IMR-90 (cell line): ENCODE data around the gene OR2A2. TPM values are rescaled to one million over a fixed set of nuclear protein-coding genes. Genes with fewer than 3 reads are reported as not detected.

Source experiments
- ATAC-seq: fragments of 200-7000 bp; cut with Tn5 transposase; 2 replicates; pipeline ENCODE4 v1.9.1; 2020; ENCODE audit warnings: low read depth, mild to moderate bottlenecking, moderate library complexity
- BruUV-seq: library from RNA; stranded (reverse); fragments of 400-500 nt; replicated peaks from 2 replicates; lab custom pipeline; 2021; lab: Mats Ljungman, UMichigan
- CTCF ChIA-PET: fragments of 300-600 bp; formaldehyde crosslinking; extraction: SDS; loops from one replicate; lab custom pipeline; 2021; ENCODE audit warnings: antibody characterized with exemption; lab: Yijun Ruan, JAX
- POLR2A ChIA-PET: fragments of 300-600 bp; sonication (Branson Sonifier 250); formaldehyde crosslinking; loops from one replicate; lab custom pipeline; 2022; ENCODE audit warnings: antibody characterized with exemption; ENCODE audit not compliant: unreplicated experiment; lab: Charles Lee
- DNase-seq: peaks from one replicate; pipeline ENCODE4 v3.0.0; 2013
- H2AFZ ChIP-seq: replicated peaks from 2 replicates; pipeline ENCODE3; 2013; ENCODE audit warnings: low read length, mild to moderate bottlenecking; ENCODE audit not compliant: poor library complexity
- H2AK5ac ChIP-seq: 2 replicates; pipeline ENCODE4 v1.6.1; 2013; ENCODE audit warnings: low read depth, low read length, inconsistent platforms
- H2AK9ac ChIP-seq: replicated peaks from 2 replicates; pipeline ENCODE3; 2013; ENCODE audit warnings: mild to moderate bottlenecking, low read depth, low read length, moderate library complexity; ENCODE audit not compliant: poor library complexity
- H2BK120ac ChIP-seq: 2 replicates; pipeline ENCODE4 v1.6.1; 2013; ENCODE audit warnings: low read depth, low read length, inconsistent platforms
- H2BK15ac ChIP-seq: 3 replicates; pipeline ENCODE4 v1.6.1; 2013; ENCODE audit warnings: low read depth, low read length, inconsistent platforms
- H2BK20ac ChIP-seq: 2 replicates; pipeline ENCODE4 v1.6.1; 2013; ENCODE audit warnings: low read depth, mild to moderate bottlenecking, inconsistent platforms, low read length, moderate library complexity
- H2BK5ac ChIP-seq: 2 replicates; pipeline ENCODE4 v1.6.1; 2013; ENCODE audit warnings: mild to moderate bottlenecking, low read depth, low read length, inconsistent platforms; ENCODE audit not compliant: poor library complexity, severe bottlenecking
- H3K14ac ChIP-seq: replicated peaks from 2 replicates; pipeline ENCODE4 v1.6.1; 2013; ENCODE audit warnings: low read depth, low read length, inconsistent platforms
- H3K18ac ChIP-seq: 2 replicates; pipeline ENCODE4 v1.6.1; 2013; ENCODE audit warnings: low read depth, low read length, control low read depth
- H3K23ac ChIP-seq: 2 replicates; pipeline ENCODE4 v1.6.1; 2013; ENCODE audit warnings: low read depth, low read length, inconsistent platforms
- H3K27ac ChIP-seq: 2 replicates; pipeline ENCODE4 v1.5.1; 2013; ENCODE audit warnings: mild to moderate bottlenecking, control low read depth, low read length; ENCODE audit not compliant: insufficient read depth
- H3K27me3 ChIP-seq: 2 replicates; pipeline ENCODE4 v1.6.1; 2013; ENCODE audit warnings: low read length; ENCODE audit not compliant: control insufficient read depth, insufficient read depth
- H3K36me3 ChIP-seq: 2 replicates; pipeline ENCODE4 v1.6.1; 2013; ENCODE audit warnings: low read length, mixed read lengths; ENCODE audit not compliant: control insufficient read depth, insufficient read depth
- H3K4ac ChIP-seq: 2 replicates; pipeline ENCODE4 v1.6.1; 2013; ENCODE audit warnings: low read depth, low read length, inconsistent platforms
- H3K4me1 ChIP-seq: 2 replicates; pipeline ENCODE4 v1.6.1; 2013; ENCODE audit warnings: low read length, mixed read lengths; ENCODE audit not compliant: control insufficient read depth, insufficient read depth
- H3K4me2 ChIP-seq: 2 replicates; pipeline ENCODE4 v1.6.1; 2013; ENCODE audit warnings: low read depth, mild to moderate bottlenecking, control low read depth, low read length, moderate library complexity
- H3K4me3 ChIP-seq: 2 replicates; pipeline ENCODE4 v1.5.1; 2013; ENCODE audit warnings: low read depth, mild to moderate bottlenecking, control low read depth, low read length, moderate library complexity; ENCODE audit not compliant: insufficient read depth
- H3K56ac ChIP-seq: 2 replicates; pipeline ENCODE4 v1.6.1; 2013; ENCODE audit warnings: low read length, inconsistent platforms; ENCODE audit not compliant: insufficient read depth; ENCODE audit errors: extremely low read depth
- H3K79me1 ChIP-seq, 2 experiments: 2 replicates each; pipeline ENCODE4 v1.6.1; 2013; ENCODE audit warnings: low read length in 2 of 2, inconsistent platforms in 1 of 2, low read depth in 1 of 2
- H3K9ac ChIP-seq: 2 replicates; pipeline ENCODE4 v1.6.1; 2013; ENCODE audit warnings: low read depth, low read length, control low read depth
- H3K9me1 ChIP-seq: 2 replicates; pipeline ENCODE4 v1.6.1; 2013; ENCODE audit warnings: low read length, inconsistent platforms; ENCODE audit not compliant: insufficient read depth
- H3K9me3 ChIP-seq: 2 replicates; pipeline ENCODE4 v1.6.1; 2013; ENCODE audit warnings: low read length; ENCODE audit not compliant: control insufficient read depth, insufficient read depth
- H4K20me1 ChIP-seq: 2 replicates; pipeline ENCODE4 v1.6.1; 2013; ENCODE audit warnings: low read length, inconsistent platforms; ENCODE audit not compliant: insufficient read depth
- H4K5ac ChIP-seq: 2 replicates; pipeline ENCODE4 v1.6.1; 2013; ENCODE audit warnings: mild to moderate bottlenecking, low read depth, low read length, control low read depth
- H4K8ac ChIP-seq, 2 experiments: 2 replicates each; pipeline ENCODE4 v1.6.1; 2013; ENCODE audit warnings: low read depth in 2 of 2, low read length in 2 of 2, control low read depth in 1 of 2, inconsistent platforms in 1 of 2
- H4K91ac ChIP-seq: 2 replicates; pipeline ENCODE4 v1.6.1; 2013; ENCODE audit warnings: low read depth, low read length, inconsistent platforms; ENCODE audit not compliant: insufficient read depth
- MAFK ChIP-seq: IDR thresholded peaks from 2 replicates; pipeline ENCODE4 v1.6.1; 2012; ENCODE audit warnings: low read depth, low read length, improper control_type of control experiment
- MAZ ChIP-seq: IDR thresholded peaks from 2 replicates; pipeline ENCODE4 v1.6.1; 2012; ENCODE audit warnings: low read depth, mild to moderate bottlenecking, low read length, improper control_type of control experiment, moderate library complexity, borderline replicate concordance
- SMC3 ChIP-seq: fragments of 150-350 bp; IDR thresholded peaks from 2 replicates; pipeline ENCODE4 v1.6.1; 2016; ENCODE audit warnings: low read depth, mild to moderate bottlenecking, antibody characterized with exemption, low read length, moderate library complexity
- USF2 ChIP-seq: fragments of 150-350 bp; IDR thresholded peaks from 2 replicates; pipeline ENCODE4 v1.6.1; 2017; ENCODE audit warnings: mild to moderate bottlenecking, antibody characterized with exemption, low read length, low read depth
- whole genome bisulfite sequencing, 2 experiments: methylation state at CpG; one replicate each; pipeline versions ENCODE4 v1.1.5 to v1.1.7; 2013; ENCODE audit warnings: missing lambda C conversion rate in 2 of 2; ENCODE audit not compliant: insufficient read length in 1 of 2; ENCODE audit errors: extremely low coverage in 2 of 2; 5-methylcytosine and 5-hydroxymethylcytosine counted together
- dilution Hi-C: fragments of 300-500 bp; cut with HindIII; formaldehyde crosslinking; loops from one replicate; pipeline ENCODE4 v1.14.3; 2018; ENCODE audit warnings: low sequenced_read_pairs; ENCODE audit not compliant: unreplicated experiment
- in situ Hi-C: fragments of 300-500 bp; cut with MboI; formaldehyde crosslinking; loops from 3 replicates; pipeline ENCODE4 v1.14.3; 2019; ENCODE audit warnings: low sequenced_read_pairs, inconsistent platforms, mixed read lengths
- intact Hi-C: fragments of 100-400 bp; cut with micrococcal nuclease; formaldehyde crosslinking; loops from 2 replicates; pipeline ENCODE4 v1.10.0; 2022
- polyA plus RNA-seq, 3 experiments: library from polyadenylated mRNA; depleted of rRNA; stranded (reverse); fragments of >200 nt; gene quantifications; 2 replicates each; pipeline ENCODE4 v1.2.3, GENCODE V29; 2012; ENCODE audit warnings: low replicate concordance in 1 of 3
- total RNA-seq: library from RNA; depleted of rRNA; stranded (reverse); fragments of >200 nt; gene quantifications from 2 replicates; pipeline ENCODE4 v1.2.3, GENCODE V29; 2012

OR2A2 gene
- total and polyA plus RNA-seq, 2 of the 4 experiments (the other 2 are of a cell fraction): not detected

GRCh38 chr7:144137501-144137900 lies 28.1 kb downstream of the OR2A2 start:
- H3K14ac ChIP-seq: no peak overlapping the region
- H4K8ac ChIP-seq: no peak overlapping the region
- H2AFZ ChIP-seq: no peak overlapping the region
- H3K27me3 ChIP-seq: no peaks in the 10 kb centered on the region
- TF ChIP-seq USF2: no peak
- no peak for TF ChIP-seq MAZ
- no peak for TF ChIP-seq SMC3
- no peak for TF ChIP-seq MAFK
- no peak overlapping the region for H3K4ac ChIP-seq
- H3K27ac ChIP-seq: no peak overlapping the region
- ATAC-seq (no peak), DNase-seq (no peak)
- no peak overlapping the region for H2BK15ac ChIP-seq
- no peak overlapping the region for H3K23ac ChIP-seq
- H3K9me3 ChIP-seq: no peaks in the 10 kb centered on the region
- H3K36me3 ChIP-seq: no peaks in the 10 kb centered on the region
- no CpG with 5 or more reads among the region's 1 CpG for WGBS, 2 experiments
- no peak overlapping the region for H2AK5ac ChIP-seq
- dilution Hi-C loops (no loop called here), in situ Hi-C loops (no loop called here), intact Hi-C loops (no loop called here)
- no peaks in the 10 kb centered on the region for H3K79me1 ChIP-seq
- no peak overlapping the region for H2BK20ac ChIP-seq
- H3K4me2 ChIP-seq: no peak overlapping the region
- H2AK9ac ChIP-seq: no peak overlapping the region
- ChIA-PET POLR2A (no interaction called here), CTCF (interaction anchor here (1.3 kb wide), 1 partner anchor 10 kb away, joined by 3 read pairs; no protein-coding TSS in a partner anchor)
- H3K4me1 ChIP-seq: no peaks in the 10 kb centered on the region
- no TSS peak for BruUV-seq
- no peak overlapping the region for H2BK5ac ChIP-seq
- no peak overlapping the region for H4K5ac ChIP-seq
- H2BK120ac ChIP-seq: no peak overlapping the region
- H3K9ac ChIP-seq: no peak overlapping the region
- H3K18ac ChIP-seq: no peak overlapping the region
- H4K91ac ChIP-seq: no peak overlapping the region
- H4K20me1 ChIP-seq: no peaks in the 10 kb centered on the region
- H3K4me3 ChIP-seq: no peak overlapping the region
- H3K56ac ChIP-seq: no peak overlapping the region
- H3K9me1 ChIP-seq: no peaks in the 10 kb centered on the region
